ENCODE measurements around the gene LRRFIP1. TPM values are rescaled to one million over a fixed set of nuclear protein-coding genes. Genes with fewer than 3 reads are reported as not detected.
"Not testable (repeated sequence)": the region's sequence is repeated elsewhere in the genome, so short reads cannot be mapped to it uniquely, and the experiment has no call there.

Gene LRRFIP1
- polyA plus RNA-seq, 1 donor (not counting 4 experiments of a cell fraction or from before 2014, with no cell fraction given), result 115 TPM

DNA sequence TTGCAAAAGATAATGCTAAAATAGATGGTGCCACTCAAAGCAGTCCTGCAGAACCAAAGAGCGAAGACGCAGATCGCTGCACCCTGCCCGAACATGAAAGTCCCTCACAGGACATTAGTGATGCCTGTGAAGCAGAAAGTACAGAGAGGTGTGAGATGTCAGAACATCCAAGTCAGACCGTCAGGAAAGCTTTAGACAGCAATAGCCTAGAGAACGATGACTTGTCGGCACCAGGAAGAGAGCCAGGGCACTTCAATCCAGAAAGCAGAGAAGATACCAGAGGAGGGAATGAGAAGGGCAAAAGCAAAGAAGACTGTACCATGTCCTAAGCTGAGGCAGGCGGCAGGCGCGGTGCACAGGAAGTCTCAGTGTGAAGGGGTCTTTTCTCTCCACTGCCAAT is 136.4 kb downstream of the LRRFIP1 start:
- dilution Hi-C loops (cut with MboI; ENCODE audit: extremely low pct_ligation_motif_present, low sequenced_read_pairs), result no loop called here
- TF ChIP-seq, protein P1, sequence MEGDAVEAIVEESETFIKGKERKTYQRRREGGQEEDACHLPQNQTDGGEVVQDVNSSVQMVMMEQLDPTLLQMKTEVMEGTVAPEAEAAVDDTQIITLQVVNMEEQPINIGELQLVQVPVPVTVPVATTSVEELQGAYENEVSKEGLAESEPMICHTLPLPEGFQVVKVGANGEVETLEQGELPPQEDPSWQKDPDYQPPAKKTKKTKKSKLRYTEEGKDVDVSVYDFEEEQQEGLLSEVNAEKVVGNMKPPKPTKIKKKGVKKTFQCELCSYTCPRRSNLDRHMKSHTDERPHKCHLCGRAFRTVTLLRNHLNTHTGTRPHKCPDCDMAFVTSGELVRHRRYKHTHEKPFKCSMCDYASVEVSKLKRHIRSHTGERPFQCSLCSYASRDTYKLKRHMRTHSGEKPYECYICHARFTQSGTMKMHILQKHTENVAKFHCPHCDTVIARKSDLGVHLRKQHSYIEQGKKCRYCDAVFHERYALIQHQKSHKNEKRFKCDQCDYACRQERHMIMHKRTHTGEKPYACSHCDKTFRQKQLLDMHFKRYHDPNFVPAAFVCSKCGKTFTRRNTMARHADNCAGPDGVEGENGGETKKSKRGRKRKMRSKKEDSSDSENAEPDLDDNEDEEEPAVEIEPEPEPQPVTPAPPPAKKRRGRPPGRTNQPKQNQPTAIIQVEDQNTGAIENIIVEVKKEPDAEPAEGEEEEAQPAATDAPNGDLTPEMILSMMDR (optimal IDR thresholded peaks at IDR 0.05 in 1 of 3, IDR thresholded peaks at IDR 0.05 in 1 of 3, conservative IDR thresholded peaks at IDR 0.05 in 1 of 3; ENCODE audit: extremely low read depth in 1 of 3, insufficient read depth in 2 of 3, low read length in 3 of 3), result no peak
- TF ChIP-seq EZH2 (IDR thresholded peaks at IDR 0.05; ENCODE audit: low read length), result no peak
- no peak for DNase-seq (ENCODE audit: low read depth, low spot score)
- H3K9ac ChIP-seq (ENCODE audit: control insufficient read depth, extremely low read depth, insufficient read depth, low read length), result no peak overlapping the region
- no peaks in the 10 kb centered on the region for H3K79me2 ChIP-seq (ENCODE audit: control insufficient read depth, insufficient read depth, low read length)
- H4K20me1 ChIP-seq (ENCODE audit: control insufficient read depth, extremely low read depth, insufficient read depth, low read length), result no peaks in the 10 kb centered on the region
- no peaks in the 10 kb centered on the region for H3K4me1 ChIP-seq (ENCODE audit: control insufficient read depth, extremely low read depth, insufficient read depth, low read length)
- H3K4me3 ChIP-seq (ENCODE audit: control insufficient read depth in 2 of 3, extremely low read depth in 1 of 3, insufficient read depth in 2 of 3, low read depth in 1 of 3, low read length in 3 of 3), result no peak overlapping the region
- no peaks in the 10 kb centered on the region for H3K27me3 ChIP-seq (ENCODE audit: control insufficient read depth, extremely low read depth, insufficient read depth, low read length)
- H3K36me3 ChIP-seq (ENCODE audit: control insufficient read depth in 2 of 2, extremely low read depth in 1 of 2, insufficient read depth in 2 of 2, low read length in 2 of 2), result peaks cover 32 to 39% of the 10 kb centered on the region in 2 experiments
- H3K9me3 ChIP-seq (ENCODE audit: control insufficient read depth, low read depth, low read length), result no peaks in the 10 kb centered on the region
- H3K27ac ChIP-seq (ENCODE audit: control insufficient read depth, insufficient read depth, low read length), result no peak overlapping the region
- FAIRE-seq, result no peak
- H3K9me1 ChIP-seq (ENCODE audit: control insufficient read depth, extremely low read depth, insufficient read depth, low read length), result no peaks in the 10 kb centered on the region
- no peak overlapping the region for H2AFZ ChIP-seq (ENCODE audit: control insufficient read depth, low read length)
- no peak overlapping the region for H3K4me2 ChIP-seq (ENCODE audit: control insufficient read depth, extremely low read depth, insufficient read depth, low read depth, low read length)

DNA sequence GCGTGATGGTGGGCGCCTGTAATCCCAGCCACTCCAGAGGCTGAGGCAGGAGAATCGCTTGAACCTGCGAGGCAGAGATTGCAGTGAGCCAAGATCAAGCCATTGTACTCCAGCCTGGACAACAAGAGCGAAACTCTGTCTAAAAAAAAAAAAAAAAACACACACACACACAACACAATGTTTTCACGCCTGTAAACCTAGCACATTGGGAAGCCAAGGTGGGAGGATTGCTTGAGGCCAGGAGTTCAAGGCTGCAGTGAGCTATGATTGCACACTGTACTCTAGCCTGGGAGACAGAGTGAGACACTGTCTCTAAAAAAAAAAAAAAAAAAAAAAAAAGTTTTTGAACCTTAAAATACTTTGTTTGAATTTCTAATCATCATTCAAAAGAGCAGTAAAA is 137.7 kb downstream of the LRRFIP1 start:
- H3K4me2 ChIP-seq (ENCODE audit: control insufficient read depth, extremely low read depth, insufficient read depth, low read depth, low read length); H3K4me3 ChIP-seq (ENCODE audit: control insufficient read depth in 2 of 3, extremely low read depth in 1 of 3, insufficient read depth in 2 of 3, low read depth in 1 of 3, low read length in 3 of 3); H3K27me3 ChIP-seq (ENCODE audit: control insufficient read depth, extremely low read depth, insufficient read depth, low read length); H3K4me1 ChIP-seq (ENCODE audit: control insufficient read depth, extremely low read depth, insufficient read depth, low read length); FAIRE-seq; H4K20me1 ChIP-seq (ENCODE audit: control insufficient read depth, extremely low read depth, insufficient read depth, low read length); dilution Hi-C loops (cut with MboI; ENCODE audit: extremely low pct_ligation_motif_present, low sequenced_read_pairs); H3K27ac ChIP-seq (ENCODE audit: control insufficient read depth, insufficient read depth, low read length); H3K9ac ChIP-seq (ENCODE audit: control insufficient read depth, extremely low read depth, insufficient read depth, low read length); H3K9me1 ChIP-seq (ENCODE audit: control insufficient read depth, extremely low read depth, insufficient read depth, low read length); H2AFZ ChIP-seq (ENCODE audit: control insufficient read depth, low read length); H3K79me2 ChIP-seq (ENCODE audit: control insufficient read depth, insufficient read depth, low read length); H3K9me3 ChIP-seq (ENCODE audit: control insufficient read depth, low read depth, low read length); DNase-seq (ENCODE audit: low read depth, low spot score): not testable (repeated sequence)
- peaks cover 35 to 37% of the 10 kb centered on the region in 2 experiments for H3K36me3 ChIP-seq (ENCODE audit: control insufficient read depth in 2 of 2, extremely low read depth in 1 of 2, insufficient read depth in 2 of 2, low read length in 2 of 2)

DNA sequence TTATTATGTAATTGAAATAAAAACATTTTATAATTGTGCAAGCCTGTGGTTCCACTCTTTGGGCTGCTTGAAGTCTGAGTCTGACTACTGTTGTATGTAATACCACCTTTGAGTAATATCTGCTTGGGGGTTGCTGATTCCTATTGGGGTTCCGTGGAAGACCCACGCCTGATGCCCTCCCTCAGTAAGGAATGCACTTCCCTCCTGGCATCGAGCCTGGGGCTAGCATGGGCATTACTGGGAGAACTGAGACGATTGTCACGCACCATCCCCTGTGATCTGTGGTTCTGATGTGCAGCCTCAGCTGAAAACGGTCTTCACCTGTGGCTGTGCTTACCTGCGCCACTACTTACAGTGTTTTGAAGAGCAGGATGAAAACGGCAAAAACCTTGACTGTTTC is 138.5 kb downstream of the LRRFIP1 start:
- Histone ChIP-seq H3K9me1 (ENCODE audit: control insufficient read depth, extremely low read depth, insufficient read depth, low read length) (no peaks in the 10 kb centered on the region), H4K20me1 (ENCODE audit: control insufficient read depth, extremely low read depth, insufficient read depth, low read length) (no peaks in the 10 kb centered on the region), H3K27ac (ENCODE audit: control insufficient read depth, insufficient read depth, low read length) (no peak overlapping the region), H2AFZ (ENCODE audit: control insufficient read depth, low read length) (no peak overlapping the region), H3K4me3 (ENCODE audit: control insufficient read depth in 2 of 3, extremely low read depth in 1 of 3, insufficient read depth in 2 of 3, low read depth in 1 of 3, low read length in 3 of 3) (no peak overlapping the region), H3K27me3 (ENCODE audit: control insufficient read depth, extremely low read depth, insufficient read depth, low read length) (no peaks in the 10 kb centered on the region), H3K9ac (ENCODE audit: control insufficient read depth, extremely low read depth, insufficient read depth, low read length) (no peak overlapping the region), H3K9me3 (ENCODE audit: control insufficient read depth, low read depth, low read length) (no peaks in the 10 kb centered on the region), H3K79me2 (ENCODE audit: control insufficient read depth, insufficient read depth, low read length) (no peaks in the 10 kb centered on the region), H3K4me2 (ENCODE audit: control insufficient read depth, extremely low read depth, insufficient read depth, low read depth, low read length) (no peak overlapping the region), H3K36me3 (ENCODE audit: control insufficient read depth in 2 of 2, extremely low read depth in 1 of 2, insufficient read depth in 2 of 2, low read length in 2 of 2) (peaks cover 31% of the 10 kb centered on the region in 2 experiments), H3K4me1 (ENCODE audit: control insufficient read depth, extremely low read depth, insufficient read depth, low read length) (no peaks in the 10 kb centered on the region)
- DNase-seq (ENCODE audit: low read depth, low spot score) (no peak), FAIRE-seq (no peak)
- TF ChIP-seq, protein P1 (optimal IDR thresholded peaks at IDR 0.05 in 1 of 3, IDR thresholded peaks at IDR 0.05 in 1 of 3, conservative IDR thresholded peaks at IDR 0.05 in 1 of 3; ENCODE audit: extremely low read depth in 1 of 3, insufficient read depth in 2 of 3, low read length in 3 of 3), result no peak
- TF ChIP-seq EZH2 (IDR thresholded peaks at IDR 0.05; ENCODE audit: low read length), result no peak
- dilution Hi-C loops (cut with MboI; ENCODE audit: extremely low pct_ligation_motif_present, low sequenced_read_pairs), result no loop called here
